HG02943 (cell line): Measurements from ENCODE around the gene CDON.
"Not testable (repeated sequence)": the region's sequence is repeated elsewhere in the genome, so short reads cannot be mapped to it uniquely, and the experiment has no call there.

Source experiments
- ATAC-seq: cut with Tn5 transposase; IDR thresholded peaks from one replicate; pipeline ENCODE4 v1.9.1; 2021; ENCODE audit warnings: mild to moderate bottlenecking, low read depth, moderate library complexity; ENCODE audit not compliant: unreplicated experiment

CDON gene

DNA sequence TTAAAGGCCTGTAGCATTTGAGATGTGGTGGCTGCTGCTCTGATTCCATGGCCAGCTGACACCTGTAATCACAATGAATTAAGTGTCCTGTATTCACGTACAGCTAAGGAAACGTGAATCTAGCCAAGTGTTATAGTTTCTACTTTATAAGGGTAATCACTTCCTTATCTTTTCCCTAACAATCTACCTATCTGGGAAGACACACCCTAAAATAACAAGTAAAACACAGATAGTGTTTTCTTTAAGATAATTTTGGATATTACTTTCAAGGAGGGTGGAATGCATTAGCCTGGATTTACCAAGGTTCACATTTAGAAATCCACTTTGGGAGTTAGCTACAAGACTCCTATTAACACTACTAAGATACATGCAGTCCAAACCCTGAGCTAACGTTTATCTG is 11.5 kb downstream of the CDON start:
- no peak for ATAC-seq

- no peak for ATAC-seq
Measured at GRCh38 chr11:126049159-126049558, 13.5 kb downstream of the CDON start.

- ATAC-seq, result no peak
Measured at GRCh38 chr11:126048197-126048596, 14.5 kb downstream of the CDON start.

DNA sequence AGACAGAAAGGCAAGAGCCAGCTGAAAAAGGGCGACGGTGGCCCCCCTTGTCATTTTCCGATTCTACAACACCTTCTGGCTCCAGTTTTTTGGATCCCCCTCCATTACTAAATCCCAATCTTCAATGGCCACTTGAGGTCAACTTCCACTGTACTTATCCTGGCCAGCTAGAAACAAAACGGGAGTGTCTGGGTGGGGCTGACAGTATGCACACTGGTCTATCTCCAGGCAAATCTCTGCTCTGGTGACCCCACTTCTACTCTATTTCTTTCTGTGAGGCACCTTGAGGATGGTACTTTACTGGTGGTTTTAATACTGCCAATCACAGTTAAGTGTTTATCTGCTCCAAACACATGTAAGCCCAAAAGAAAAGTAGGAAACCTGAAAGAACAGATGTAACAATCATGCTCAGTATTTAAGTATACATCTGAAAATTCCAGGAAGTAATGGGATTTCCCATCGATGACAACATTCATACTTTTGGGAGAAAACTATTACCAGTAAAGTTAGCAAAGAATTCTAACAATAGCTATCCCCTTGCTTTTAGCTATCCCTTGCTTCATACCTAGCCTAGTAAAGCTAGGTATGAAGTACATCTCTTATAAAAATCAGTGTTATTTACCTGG is 16.0 kb downstream of the CDON start:
- ATAC-seq, result no peak

DNA sequence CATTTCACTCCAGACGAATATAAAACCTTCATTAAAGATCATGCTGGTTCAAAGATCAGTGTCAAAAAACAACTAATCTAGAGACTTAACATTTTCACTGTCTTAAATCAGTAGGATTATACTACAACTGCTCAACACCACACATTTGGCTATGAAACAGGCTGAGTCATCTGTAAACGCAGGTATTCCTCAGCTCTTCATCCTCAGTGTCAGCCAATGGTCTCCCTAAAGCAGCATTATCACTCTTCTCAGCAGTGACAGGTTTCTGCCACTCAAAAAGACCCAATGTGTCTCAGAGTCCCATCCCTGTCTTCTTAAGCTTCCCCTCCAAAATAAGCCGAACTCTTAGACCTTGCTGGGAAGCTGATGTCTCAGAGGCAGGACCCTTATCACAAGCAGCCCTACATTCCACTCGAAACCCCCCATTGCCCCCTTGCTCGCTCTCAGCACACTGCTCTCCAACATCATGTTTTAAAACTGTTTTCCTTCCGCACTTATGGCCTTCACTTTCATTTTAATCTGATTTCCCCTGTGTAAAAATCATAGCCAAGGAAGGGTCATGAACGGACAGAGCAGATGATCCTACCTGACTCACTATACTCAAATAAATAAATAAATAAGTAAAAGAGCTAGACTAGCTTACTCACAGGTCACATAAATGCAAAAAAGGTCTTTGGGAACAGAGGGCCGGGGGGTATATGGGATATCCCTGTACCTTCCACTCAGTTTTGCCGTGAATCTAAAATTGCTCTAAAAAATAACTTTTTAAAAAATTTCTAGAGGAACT is 23.0 kb downstream of the CDON start:
- no peak for ATAC-seq

DNA sequence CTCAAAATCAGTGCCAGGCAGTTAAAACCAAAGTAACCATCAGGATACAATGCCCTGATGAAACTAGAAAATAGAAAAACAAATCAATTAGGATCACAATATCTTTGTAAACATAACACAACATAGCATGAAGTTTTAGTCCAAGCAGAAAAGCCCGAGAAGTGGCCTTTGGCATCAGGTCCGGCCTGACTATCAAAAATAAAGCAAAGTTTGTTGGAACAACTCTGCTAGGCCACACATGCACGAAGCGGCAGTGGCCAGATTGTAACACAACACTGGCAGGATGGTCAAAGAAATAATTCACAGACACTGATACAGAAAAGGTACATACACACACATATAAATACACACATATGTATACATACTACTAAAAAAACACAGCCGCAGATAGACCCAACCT is 26.9 kb downstream of the CDON start:
- no peak for ATAC-seq

- no peak for ATAC-seq
Measured at GRCh38 chr11:126034933-126035425, 27.7 kb downstream of the CDON start.

- no peak for ATAC-seq
Measured at GRCh38 chr11:126034039-126034932, 28.4 kb downstream of the CDON start.

DNA sequence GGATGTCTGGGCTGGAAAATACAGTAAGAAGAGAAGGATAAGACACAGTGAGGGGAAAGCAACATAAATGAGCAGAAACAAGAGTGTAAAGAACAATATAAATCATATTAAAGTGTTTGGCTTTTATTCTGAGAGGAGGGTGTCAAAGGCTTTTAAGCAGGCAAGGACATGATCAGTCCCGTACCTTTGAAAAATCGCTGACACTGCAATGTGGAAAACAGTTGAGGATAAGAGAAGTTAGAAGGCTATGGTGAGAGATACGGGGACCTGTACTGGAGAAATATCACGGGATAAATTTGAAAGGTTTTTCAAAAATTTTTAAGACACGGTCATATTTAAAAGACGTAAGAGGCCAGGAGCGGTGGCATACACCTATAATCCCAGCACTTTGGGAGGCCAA is 30.3 kb downstream of the CDON start:
- ATAC-seq, result no peak

- no peak for ATAC-seq
Measured at GRCh38 chr11:126029805-126030204, 32.9 kb downstream of the CDON start.

DNA sequence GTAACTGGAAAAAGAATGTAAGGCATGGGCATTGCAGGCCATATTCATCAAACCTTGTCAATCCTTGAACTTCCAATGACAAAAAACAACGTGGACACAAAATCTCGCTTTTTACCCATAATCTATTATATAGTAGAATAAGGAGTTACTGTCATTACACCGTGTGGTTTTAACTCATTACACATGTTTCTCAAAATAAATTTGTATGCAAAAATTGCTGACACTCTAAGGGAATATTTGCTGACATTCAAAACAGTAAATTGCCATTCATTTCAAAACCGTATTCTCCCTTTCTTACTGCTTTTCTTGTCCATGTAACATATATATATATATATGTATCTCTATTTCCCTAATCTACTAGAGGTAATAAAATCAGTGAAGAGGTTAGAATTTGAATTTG is 33.4 kb downstream of the CDON start:
- ATAC-seq, result no peak

- not testable (repeated sequence) for ATAC-seq
Measured at GRCh38 chr11:126028534-126028933, 34.1 kb downstream of the CDON start.

- no peak for ATAC-seq
Measured at GRCh38 chr11:126026579-126026978, 36.1 kb downstream of the CDON start.

DNA sequence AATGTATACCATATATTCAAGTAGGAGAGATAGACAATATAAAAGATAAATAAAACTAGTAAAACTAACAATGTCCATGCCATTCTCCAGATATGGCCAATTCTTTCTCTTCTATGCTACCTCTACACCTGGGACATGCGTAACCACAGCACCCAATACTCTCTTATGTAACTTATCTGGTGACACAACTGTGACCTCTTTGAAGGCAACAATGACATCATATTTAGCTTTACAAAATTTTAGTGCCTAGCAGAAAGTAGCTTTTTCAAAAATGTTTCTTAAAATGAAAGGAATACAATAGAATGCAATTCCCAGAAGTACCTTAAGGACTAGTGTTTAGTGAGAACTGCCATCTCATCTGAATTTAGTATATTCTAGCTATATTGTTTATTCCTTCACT is 36.8 kb downstream of the CDON start:
- no peak for ATAC-seq

GRCh38 chr11:126024123-126024522 is 38.5 kb downstream of the CDON start:
- ATAC-seq, result no peak

- no peak for ATAC-seq
Measured at GRCh38 chr11:126012852-126013251, 49.8 kb downstream of the CDON start.

DNA sequence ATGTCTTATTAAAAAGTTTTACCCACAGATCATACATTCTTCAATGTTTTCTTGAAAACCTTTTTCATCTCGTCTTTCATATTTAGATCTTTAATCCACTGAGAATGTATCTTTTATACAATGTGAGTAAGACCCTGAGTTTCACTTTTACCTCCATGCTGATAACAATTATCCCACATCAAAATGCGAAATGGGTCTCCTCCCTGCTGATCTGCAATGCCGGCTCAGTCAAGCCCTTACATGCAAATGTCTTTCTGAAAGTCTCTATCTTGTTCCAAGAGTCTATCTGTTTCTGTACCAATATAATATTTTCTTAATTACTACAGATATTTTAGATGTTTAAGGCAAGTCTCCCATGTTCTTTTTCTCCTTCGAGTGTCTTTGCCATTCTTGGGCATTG is 50.9 kb downstream of the CDON start:
- ATAC-seq, result no peak

DNA sequence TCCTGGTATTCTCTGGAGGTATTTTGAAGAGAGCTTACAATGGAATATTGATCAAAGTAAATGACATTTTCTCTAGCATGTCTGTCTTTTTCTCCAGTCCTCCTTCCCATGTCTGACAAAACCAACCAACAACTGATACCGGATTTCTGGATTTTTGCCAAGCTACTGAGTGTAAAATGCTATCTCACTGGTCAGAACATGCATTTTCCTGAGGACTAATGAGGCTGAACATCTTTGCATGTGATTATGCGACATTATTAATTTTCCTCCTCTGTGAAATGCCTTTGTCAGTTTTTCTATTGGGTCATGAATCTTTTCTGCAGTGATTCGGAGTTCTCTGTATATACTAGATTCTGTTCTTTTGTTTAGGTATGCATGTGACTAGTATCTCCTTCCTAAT is 51.4 kb downstream of the CDON start:
- no peak for ATAC-seq

- no peak for ATAC-seq
Measured at GRCh38 chr11:126008956-126009355, 53.7 kb downstream of the CDON start.

GRCh38 chr11:126007238-126007637 is 55.4 kb downstream of the CDON start:
- no peak for ATAC-seq

GRCh38 chr11:126006068-126006467 is 56.6 kb downstream of the CDON start:
- no peak for ATAC-seq
